Measurements from ENCODE around the gene GRPEL1. TPM values are rescaled to one million over a fixed set of nuclear protein-coding genes. Genes with fewer than 3 reads are reported as not detected.

Gene GRPEL1
- 28.4 and 31.4 TPM in 2 replicates for total RNA-seq (ENCODE audit: low replicate concordance)
- long read RNA-seq, transcript GRPEL1-201 (4 exons, 2,775 nt), result major isoform, 155 of 162 reads
- long read RNA-seq, partial matches to known transcripts, result 1 of 162 reads
- long read RNA-seq, other reads (novel, unspliced or antisense), result 5 of 162 reads

GRCh38 chr4:7067452-7068278, at the start of gene GRPEL1:
Gene GRPEL1 (minus strand): TSS chr4:7068064. CDS start chr4:7068032, 32 bp downstream.
- no peaks in the 10 kb centered on the region for H3K9me3 Mint-ChIP-seq
- H3K4me1 Mint-ChIP-seq (ENCODE audit: unreplicated experiment), result peaks cover 25% of the 10 kb centered on the region
- peak within 1 kb of the TSS; percentile 91 for H3K27ac Mint-ChIP-seq
- peaks cover 8% of the 10 kb centered on the region for H3K36me3 Mint-ChIP-seq
- peak; percentile 99 for DNase-seq (ENCODE audit: extremely low spot score, unreplicated experiment)
- H3K4me3 Mint-ChIP-seq, result peak within 1 kb of the TSS; percentile 94
- peaks cover 3% of the 10 kb centered on the region for H3K27me3 Mint-ChIP-seq
- TF ChIP-seq CTCF (conservative IDR thresholded peaks at IDR 0.05), result no peak

GRCh38 chr4:7116705-7117104, 48.8 kb upstream of the GRPEL1 start:
- Mint-ChIP-seq H3K36me3 (no peaks in the 10 kb centered on the region), H3K9me3 (no peaks in the 10 kb centered on the region), H3K27me3 (peaks cover 33% of the 10 kb centered on the region), H3K4me1 (ENCODE audit: unreplicated experiment) (no peaks in the 10 kb centered on the region), H3K4me3 (no peak overlapping the region), H3K27ac (no peak overlapping the region)
- TF ChIP-seq CTCF (conservative IDR thresholded peaks at IDR 0.05), result no peak
- no peak for DNase-seq (ENCODE audit: extremely low spot score, unreplicated experiment)

GRCh38 chr4:7115557-7116340, 47.9 kb upstream of the GRPEL1 start:
- no peaks in the 10 kb centered on the region for H3K4me1 Mint-ChIP-seq (ENCODE audit: unreplicated experiment)
- no peak for TF ChIP-seq CTCF (conservative IDR thresholded peaks at IDR 0.05)
- no peak for DNase-seq (ENCODE audit: extremely low spot score, unreplicated experiment)
- H3K9me3 Mint-ChIP-seq, result no peaks in the 10 kb centered on the region
- no peak overlapping the region for H3K27ac Mint-ChIP-seq
- H3K27me3 Mint-ChIP-seq, result peaks cover 33% of the 10 kb centered on the region
- H3K36me3 Mint-ChIP-seq, result no peaks in the 10 kb centered on the region
- H3K4me3 Mint-ChIP-seq, result no peak overlapping the region

GRCh38 chr4:7112656-7113055, 44.8 kb upstream of the GRPEL1 start:
- no peak for TF ChIP-seq CTCF (conservative IDR thresholded peaks at IDR 0.05)
- Mint-ChIP-seq H3K27ac (no peak overlapping the region), H3K4me1 (ENCODE audit: unreplicated experiment) (no peaks in the 10 kb centered on the region), H3K36me3 (no peaks in the 10 kb centered on the region), H3K4me3 (no peak overlapping the region), H3K27me3 (peaks cover 15% of the 10 kb centered on the region), H3K9me3 (no peaks in the 10 kb centered on the region)
- no peak for DNase-seq (ENCODE audit: extremely low spot score, unreplicated experiment)

- no peaks in the 10 kb centered on the region for H3K9me3 Mint-ChIP-seq
- H3K27me3 Mint-ChIP-seq, result peaks cover 9% of the 10 kb centered on the region
- no peaks in the 10 kb centered on the region for H3K4me1 Mint-ChIP-seq (ENCODE audit: unreplicated experiment)
- TF ChIP-seq CTCF (conservative IDR thresholded peaks at IDR 0.05), result no peak
- H3K36me3 Mint-ChIP-seq, result no peaks in the 10 kb centered on the region
- no peak for DNase-seq (ENCODE audit: extremely low spot score, unreplicated experiment)
- H3K27ac Mint-ChIP-seq, result no peak overlapping the region
- H3K4me3 Mint-ChIP-seq, result no peak overlapping the region
These were observed 43.6 kb upstream of the GRPEL1 start for GRCh38 chr4:7111441-7111840.
